ENCODE data around the gene CTNNBIP1. TPM values are rescaled to one million over a fixed set of nuclear protein-coding genes. Genes with fewer than 3 reads are reported as not detected.
A peak's percentile ranks its signal among the peaks of the same experiment; 100 is the strongest.

The CTNNBIP1 gene
- total RNA-seq, 1 experiment from 2014 or later, result 44.4 TPM

- no peak overlapping the region for H3K4me2 ChIP-seq (ENCODE audit: insufficient read depth, insufficient read length, low read length)
- H3K79me2 ChIP-seq (ENCODE audit: insufficient read depth, low read length), result no peaks in the 10 kb centered on the region
- no peak overlapping the region for H3K9ac ChIP-seq (ENCODE audit: extremely low read depth, insufficient read length, low read length)
- Mint-ChIP-seq H3K27me3 (ENCODE audit: low read depth) (no peaks in the 10 kb centered on the region), H3K9me3 (no peaks in the 10 kb centered on the region), H3K27ac (peak overlapping the region in 2 of 3 experiments; percentile 39 to 55; a peak in 1 of 7 replicates), H3K4me1 (peaks cover 11 to 15% of the 10 kb centered on the region in 2 experiments), H3K4me3 (no peak overlapping the region), H3K36me3 (ENCODE audit: insufficient read depth in 1 of 3, low read depth in 3 of 3) (peaks cover 0 to 6% (median 0%) of the 10 kb centered on the region in 3 experiments; a peak in 1 of 7 replicates)
- no peak overlapping the region for H3K23ac ChIP-seq (ENCODE audit: insufficient read length, low read depth, low read length)
- H3K27ac ChIP-seq (ENCODE audit: insufficient read length, low read depth, low read length), result no peak overlapping the region
- no CpG with 5 or more reads among the region's 20 CpGs for WGBS (ENCODE audit: extremely low coverage, insufficient read length, low lambda C conversion rate)
- peaks cover 4% of the 10 kb centered on the region; the same call in 1 of the 2 replicates for H3K4me1 ChIP-seq (ENCODE audit: insufficient read depth, low read length)
- no peaks in the 10 kb centered on the region for H3K9me3 ChIP-seq (ENCODE audit: control insufficient read depth, low read depth, low read length)
- H2AFZ ChIP-seq (ENCODE audit: low read length), result no peak overlapping the region
- no peak overlapping the region for H3K4ac ChIP-seq (ENCODE audit: low read depth, low read length)
- no peaks in the 10 kb centered on the region for H4K20me1 ChIP-seq (ENCODE audit: control insufficient read depth, insufficient read depth, insufficient read length)
- no peaks in the 10 kb centered on the region for H3K27me3 ChIP-seq (ENCODE audit: insufficient read depth, low read length)
- H3K23me2 ChIP-seq (ENCODE audit: insufficient read length, low read depth, low read length, poor library complexity, severe bottlenecking), result no peaks in the 10 kb centered on the region
- H2BK120ac ChIP-seq (ENCODE audit: low read depth, low read length, poor library complexity, severe bottlenecking), result no peak overlapping the region
- H3K14ac ChIP-seq (ENCODE audit: insufficient read depth, low read length), result no peak overlapping the region
- no peak overlapping the region for H2BK5ac ChIP-seq (ENCODE audit: insufficient read length, low read length)
- no peak overlapping the region for H2AK5ac ChIP-seq (ENCODE audit: insufficient read length, low read length)
- H2BK15ac ChIP-seq (ENCODE audit: low read depth, low read length), result no peak overlapping the region
- no peak for TF ChIP-seq CTCF (conservative IDR thresholded peaks at IDR 0.05)
- H4K91ac ChIP-seq (ENCODE audit: insufficient read length, low read depth, low read length), result no peak overlapping the region
- H3K79me1 ChIP-seq (ENCODE audit: insufficient read depth, low read depth, low read length, poor library complexity, severe bottlenecking), result no peaks in the 10 kb centered on the region
- no peak for DNase-seq
- no peak overlapping the region for H4K5ac ChIP-seq (ENCODE audit: insufficient read length, low read depth, low read length)
- H3T11ph ChIP-seq (ENCODE audit: low read length), result no peak overlapping the region
- no peak overlapping the region for H4K8ac ChIP-seq (replicated peaks; ENCODE audit: insufficient read length, low read depth, low read length)
- no peak overlapping the region for H3K18ac ChIP-seq (ENCODE audit: insufficient read length, low read depth, low read length)
- no peak overlapping the region for H2BK20ac ChIP-seq (ENCODE audit: low read depth, low read length, poor library complexity, severe bottlenecking)
- no peak overlapping the region for H3K56ac ChIP-seq (ENCODE audit: insufficient read length, low read depth, low read length)
- H2BK12ac ChIP-seq (ENCODE audit: insufficient read length, low read depth, low read length), result no peak overlapping the region
Observed at GRCh38 chr1:9871707-9872425, 38.2 kb downstream of the CTNNBIP1 start.
